Endothelial cell of umbilical vein (primary cell): Measurements from ENCODE around the gene CACNB4. TPM values are rescaled to one million over a fixed set of nuclear protein-coding genes. Genes with fewer than 3 reads are reported as not detected.

Experiments used
- BruUV-seq: library from RNA; stranded (reverse); fragments of 400-500 nt; replicated peaks from 2 replicates; lab custom pipeline; 2021; lab: Mats Ljungman, UMichigan
- CTCF ChIA-PET: fragments of 300-600, 350-600 bp; sonication (Branson Sonifier 250); formaldehyde crosslinking; loops from one replicate; lab custom pipeline; 2021; ENCODE audit warnings: antibody characterized with exemption, inconsistent platforms; lab: Charles Lee
- POLR2A ChIA-PET: fragments of 300-600, 350-600 bp; sonication (Branson Sonifier 250); formaldehyde crosslinking; loops from one replicate; lab custom pipeline; 2021; ENCODE audit warnings: antibody characterized with exemption, inconsistent platforms; lab: Charles Lee
- DNase-seq: peaks from one replicate; pipeline ENCODE4 v3.0.0-alpha.2; 2011; ENCODE audit warnings: low read depth, low spot score
- FAIRE-seq: peaks from 2 replicates; lab custom pipeline; 2011; peaks lifted over from hg19 to GRCh38; lab: Jason Lieb, UNC
- H2AFZ ChIP-seq: 2 replicates; pipeline ENCODE4 v1.6.0; 2012; ENCODE audit warnings: low read depth, low read length, control low read depth, inconsistent platforms
- H3K27ac ChIP-seq: 2 replicates; pipeline ENCODE4 v1.5.1; 2011; ENCODE audit warnings: low read depth, mild to moderate bottlenecking, control low read depth, low read length, moderate library complexity; ENCODE audit not compliant: insufficient read depth
- H3K27me3 ChIP-seq, 2 experiments: 2 replicates each; pipeline versions ENCODE4 v1.6.0 to v1.6.1; 2011; ENCODE audit warnings: low read length in 2 of 2, mixed read lengths in 1 of 2; ENCODE audit not compliant: control insufficient read depth in 2 of 2, insufficient read depth in 2 of 2
- H3K36me3 ChIP-seq, 2 experiments: 2 replicates in 1 of 2; 3 replicates in 1 of 2; pipeline ENCODE4 v1.5.1; 2011; ENCODE audit warnings: low read length in 2 of 2, mild to moderate bottlenecking in 1 of 2, moderate library complexity in 1 of 2; ENCODE audit not compliant: control insufficient read depth in 2 of 2, insufficient read depth in 2 of 2; ENCODE audit errors: extremely low read depth in 1 of 2
- H3K4me1 ChIP-seq: 3 replicates; pipeline ENCODE4 v1.5.1; 2011; ENCODE audit warnings: mild to moderate bottlenecking, low read length; ENCODE audit not compliant: control insufficient read depth, insufficient read depth; ENCODE audit errors: extremely low read depth
- H3K4me2 ChIP-seq: 2 replicates; pipeline ENCODE4 v1.6.1; 2011; ENCODE audit warnings: low read length, control low read depth, mixed read lengths; ENCODE audit not compliant: insufficient read depth
- H3K4me3 ChIP-seq, 3 experiments: fragments of 200-600 bp in 1 of 3; sonication (generic), shearing (Covaris generic) in 1 of 3; replicated peaks in 1 of 3; 2 replicates each; pipeline ENCODE4 v1.5.1; 2011 to 2016; ENCODE audit warnings: control low read depth in 3 of 3, low read length in 3 of 3, mild to moderate bottlenecking in 2 of 3, inconsistent platforms in 1 of 3, low read depth in 1 of 3, moderate library complexity in 1 of 3; ENCODE audit not compliant: insufficient read depth in 1 of 3
- H3K79me2 ChIP-seq: 2 replicates; pipeline ENCODE4 v1.6.0; 2012; ENCODE audit warnings: low read length, inconsistent platforms; ENCODE audit not compliant: control insufficient read depth, insufficient read depth
- H3K9ac ChIP-seq: replicated peaks from 2 replicates; pipeline ENCODE3; 2011; ENCODE audit warnings: low read length, control low read depth; ENCODE audit not compliant: insufficient read depth; ENCODE audit errors: extremely low read depth
- H3K9me1 ChIP-seq: replicated peaks from 3 replicates; pipeline ENCODE4 v1.6.0; 2011; ENCODE audit warnings: mild to moderate bottlenecking, low read length; ENCODE audit not compliant: control insufficient read depth, insufficient read depth; ENCODE audit errors: extremely low read depth
- H3K9me3 ChIP-seq: replicated peaks from 2 replicates; pipeline ENCODE4 v1.5.1; 2012; ENCODE audit warnings: low read length, inconsistent platforms; ENCODE audit not compliant: control insufficient read depth, insufficient read depth
- H4K20me1 ChIP-seq: replicated peaks from 2 replicates; pipeline ENCODE3; 2011; ENCODE audit warnings: mild to moderate bottlenecking, low read length; ENCODE audit not compliant: control insufficient read depth, insufficient read depth; ENCODE audit errors: extremely low read depth
- JUN ChIP-seq: IDR thresholded peaks from 2 replicates; pipeline ENCODE4 v1.6.1; 2011; ENCODE audit warnings: borderline replicate concordance, low read depth; ENCODE audit not compliant: insufficient read length, insufficient read depth
- POLR2A ChIP-seq: IDR thresholded peaks from 2 replicates; pipeline ENCODE4 v1.6.1; 2012; ENCODE audit warnings: low read depth, mild to moderate bottlenecking, control low read depth, low read length
- POLR2AphosphoS5 ChIP-seq: IDR thresholded peaks from 2 replicates; pipeline ENCODE4 v1.6.1; 2012; ENCODE audit warnings: low read depth, mild to moderate bottlenecking, control low read depth, low read length, moderate library complexity; ENCODE audit not compliant: insufficient read depth
- dilution Hi-C: fragments of 300-500 bp; cut with MboI; formaldehyde crosslinking; loops from one replicate; pipeline ENCODE4 v1.15.0; 2019; ENCODE audit warnings: low sequenced_read_pairs; ENCODE audit not compliant: extremely low pct_ligation_motif_present
- intact Hi-C: fragments of 100-400 bp; cut with micrococcal nuclease; formaldehyde crosslinking; loops from one replicate; pipeline ENCODE4 v1.10.0; 2022
- polyA plus RNA-seq, 4 experiments: library from polyadenylated mRNA; depleted of rRNA in 3 of 4; stranded (reverse) in 3 of 4; unstranded in 1 of 4; fragments of >200 nt; gene quantifications; 2 replicates each; pipeline versions ENCODE4 v1.2.1 to v1.2.3, GENCODE V29; 2011 to 2012; ENCODE audit warnings: missing spikeins in 1 of 4
- total RNA-seq: library from RNA; stranded (reverse); gene quantifications from 2 replicates; pipeline ENCODE4 v1.2.3, GENCODE V29; 2021

CACNB4 gene
- total and polyA plus RNA-seq, 2 donors (not counting 3 experiments of a cell fraction or from before 2014, with no cell fraction given): 0.23 to 0.58 TPM

- TF ChIP-seq POLR2AphosphoS5: no peak
- FAIRE-seq (no peak), DNase-seq (no peak)
- ChIA-PET POLR2A (no interaction called here), CTCF (interaction anchor here (0.9 to 2.2 kb wide), 2 partner anchors 10 to 61 kb away, joined by 3 to 6 read pairs; no protein-coding TSS in a partner anchor)
- H3K9ac ChIP-seq: no peak overlapping the region
- peaks cover 22% of the 10 kb centered on the region for H3K4me1 ChIP-seq
- H3K9me1 ChIP-seq: no peaks in the 10 kb centered on the region
- no peaks in the 10 kb centered on the region for H3K79me2 ChIP-seq
- no peak overlapping the region for H2AFZ ChIP-seq
- intact Hi-C loops (no loop called here), dilution Hi-C loops (no loop called here)
- H3K4me2 ChIP-seq: no peak overlapping the region
- no peaks in the 10 kb centered on the region for H3K9me3 ChIP-seq
- H3K36me3 ChIP-seq: no peaks in the 10 kb centered on the region
- no peaks in the 10 kb centered on the region for H3K27me3 ChIP-seq
- no peak overlapping the region for H3K4me3 ChIP-seq
- no peak overlapping the region for H3K27ac ChIP-seq
- no TSS peak for BruUV-seq
- H4K20me1 ChIP-seq: no peaks in the 10 kb centered on the region
Measured at GRCh38 chr2:151887164-151887563, 211.7 kb downstream of the CACNB4 start.

GRCh38 chr2:151886241-151886640 lies 212.6 kb downstream of the CACNB4 start:
- H4K20me1 ChIP-seq: no peaks in the 10 kb centered on the region
- no peak overlapping the region for H3K4me3 ChIP-seq
- H3K27me3 ChIP-seq: no peaks in the 10 kb centered on the region
- TF ChIP-seq JUN (peak; percentile 10), POLR2A (no peak)
- FAIRE-seq (peak; percentile 77), DNase-seq (peak; percentile 90)
- intact Hi-C loops: no loop called here
- dilution Hi-C loops: no loop called here
- peaks cover 14% of the 10 kb centered on the region for H3K4me1 ChIP-seq
- no peaks in the 10 kb centered on the region for H3K9me1 ChIP-seq
- POLR2A ChIA-PET: no interaction called here
- H3K27ac ChIP-seq: peak overlapping the region; percentile 0
- H2AFZ ChIP-seq: no peak overlapping the region
- no peaks in the 10 kb centered on the region for H3K9me3 ChIP-seq
- no peaks in the 10 kb centered on the region for H3K36me3 ChIP-seq
- no peak overlapping the region for H3K9ac ChIP-seq
- BruUV-seq: no TSS peak
- H3K79me2 ChIP-seq: no peaks in the 10 kb centered on the region
- CTCF ChIA-PET: interaction anchor here (1.0 to 2.2 kb wide), 2 partner anchors 10 to 62 kb away, joined by 3 to 6 read pairs; no protein-coding TSS in a partner anchor
- H3K4me2 ChIP-seq: no peak overlapping the region
